IPS DF 4.7 (cell line): Measurements from ENCODE around the gene USP12.

Experiments
- DNase-seq: peaks from one replicate; pipeline ENCODE4 v3.0.0-alpha.2; 2013; ENCODE audit warnings: low spot score; ENCODE audit errors: extremely low read depth

USP12 gene

DNA sequence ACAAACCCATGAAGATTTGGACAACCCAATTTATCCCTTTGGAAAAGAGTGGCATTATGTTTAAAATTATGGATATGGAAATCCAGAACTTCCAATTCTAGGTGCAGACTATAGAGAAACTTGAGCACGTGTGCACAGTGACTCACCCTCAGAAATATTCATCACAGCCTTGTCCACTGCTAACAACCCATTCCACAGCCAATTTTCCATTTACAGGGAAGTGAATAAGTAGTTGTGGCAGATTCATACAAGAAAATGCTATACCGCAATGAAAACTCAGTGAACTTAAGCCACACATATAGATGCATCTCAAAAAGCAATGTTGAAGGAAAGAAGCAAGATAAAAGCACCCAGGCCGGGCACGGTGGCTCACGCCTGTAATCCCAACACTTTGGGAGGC, 133.3 kb downstream of the USP12 start:
- DNase-seq: no peak

DNA sequence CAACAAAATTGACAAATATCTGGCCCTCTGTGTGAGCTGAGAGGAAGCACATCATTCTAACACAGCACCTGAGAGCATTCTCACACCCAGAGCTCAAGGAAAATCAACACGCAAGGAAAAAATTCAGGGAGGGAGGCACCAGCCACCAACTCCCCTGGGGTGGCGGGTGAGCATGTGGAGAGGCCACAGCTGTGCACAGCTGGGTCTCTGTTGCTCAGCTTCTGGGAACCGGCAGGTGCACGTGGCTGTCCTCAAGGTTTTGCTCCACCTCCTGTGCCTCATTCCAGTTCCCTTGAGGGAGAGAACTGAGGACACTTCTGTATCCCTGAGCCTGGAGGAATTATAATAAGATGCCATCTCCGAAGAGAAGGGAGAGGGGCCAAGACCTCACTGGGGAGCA, 134.0 kb downstream of the USP12 start:
- DNase-seq: no peak

DNA sequence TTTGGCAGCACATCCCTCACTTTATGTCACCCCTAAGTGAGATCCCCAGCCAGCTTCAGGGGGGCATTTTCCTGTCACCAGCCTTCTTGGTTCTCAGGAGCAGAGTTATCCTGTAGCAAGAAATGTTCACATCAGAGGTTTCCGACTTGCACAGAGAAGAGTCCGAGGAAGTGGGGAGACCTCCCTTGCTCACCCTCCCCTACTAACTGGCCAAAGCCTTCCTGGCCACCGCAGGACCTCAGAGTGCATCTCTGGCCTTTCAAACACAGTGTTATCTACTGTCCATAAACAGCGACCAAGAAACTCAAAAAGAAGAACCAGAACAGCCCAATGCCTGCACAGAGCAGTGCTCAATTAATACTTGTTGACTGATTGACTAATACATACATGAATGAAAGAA, 134.4 kb downstream of the USP12 start:
- DNase-seq: no peak

DNA sequence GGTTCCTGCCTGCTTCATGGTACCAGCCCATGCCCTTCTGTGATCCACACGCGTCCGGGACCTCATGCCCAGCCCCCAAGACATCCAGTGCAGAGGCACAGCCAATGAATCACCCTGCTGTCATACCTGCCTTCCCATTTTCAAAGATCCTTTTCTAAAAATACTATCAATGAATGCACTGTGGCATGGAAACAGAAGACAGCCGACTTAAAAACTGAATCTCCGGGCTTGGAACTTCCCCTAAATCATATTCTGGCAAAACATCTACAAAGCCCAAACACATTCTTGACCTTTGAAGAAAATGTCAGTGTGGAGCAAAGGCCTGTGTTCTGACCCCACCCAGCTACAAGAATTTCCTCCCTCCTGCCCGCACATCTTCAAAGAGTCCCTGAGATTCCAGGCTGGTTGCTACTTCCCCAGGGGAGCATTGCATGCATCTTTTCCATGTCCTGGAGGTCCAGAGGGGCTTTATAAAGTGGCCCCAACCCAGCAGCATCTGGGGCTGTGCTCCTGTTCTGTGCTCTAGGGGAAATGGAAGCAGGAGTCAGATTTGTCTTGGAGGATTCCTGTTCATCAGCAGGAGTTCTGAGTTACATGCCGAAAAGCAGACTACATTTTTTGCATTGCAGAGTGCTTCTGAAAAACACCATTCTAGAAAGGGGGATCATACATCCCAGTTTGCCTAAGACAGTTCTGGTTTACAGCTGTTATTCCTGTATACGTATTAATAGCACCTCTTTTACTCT, 135.2 kb downstream of the USP12 start:
- no peak for DNase-seq

DNA sequence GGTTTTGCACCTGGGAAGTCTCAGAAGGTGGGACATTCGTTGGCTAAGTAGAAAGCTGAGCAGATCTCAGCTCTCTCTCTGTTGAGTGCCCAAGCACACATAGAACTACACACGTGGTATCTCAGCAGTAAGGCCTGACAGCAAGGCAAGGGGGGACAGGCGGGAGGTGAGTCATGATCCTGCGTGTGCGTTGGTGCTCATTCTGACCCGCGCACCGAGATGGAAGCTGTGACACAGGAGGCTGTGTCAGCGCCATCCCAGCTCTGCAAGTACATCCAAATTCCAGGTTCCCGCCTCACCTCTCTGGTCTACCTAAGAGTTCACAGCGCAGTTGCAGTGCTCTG, 135.7 kb downstream of the USP12 start:
- DNase-seq: no peak

DNA sequence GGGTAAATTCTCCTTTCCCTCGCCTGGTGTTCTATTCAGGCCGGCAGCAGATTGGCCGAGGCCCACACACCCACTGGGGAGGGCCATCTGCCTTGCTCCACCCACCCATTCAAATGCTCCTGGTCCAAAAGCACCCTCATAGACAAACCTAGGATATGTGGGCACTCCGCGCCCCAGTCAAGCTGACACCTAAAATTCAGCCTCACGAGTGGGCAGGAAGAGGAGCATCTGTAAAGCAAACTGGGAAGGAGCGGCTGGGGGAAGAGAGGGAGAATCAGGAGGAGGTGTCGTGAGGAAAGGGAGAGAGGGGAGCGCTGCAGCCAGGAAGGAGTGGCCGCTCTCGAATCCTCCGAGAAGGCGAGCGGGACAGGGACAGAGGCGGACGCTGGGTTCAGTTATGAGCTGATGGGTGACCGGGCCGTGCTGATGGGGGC, 136.9 kb downstream of the USP12 start:
- DNase-seq: no peak

DNA sequence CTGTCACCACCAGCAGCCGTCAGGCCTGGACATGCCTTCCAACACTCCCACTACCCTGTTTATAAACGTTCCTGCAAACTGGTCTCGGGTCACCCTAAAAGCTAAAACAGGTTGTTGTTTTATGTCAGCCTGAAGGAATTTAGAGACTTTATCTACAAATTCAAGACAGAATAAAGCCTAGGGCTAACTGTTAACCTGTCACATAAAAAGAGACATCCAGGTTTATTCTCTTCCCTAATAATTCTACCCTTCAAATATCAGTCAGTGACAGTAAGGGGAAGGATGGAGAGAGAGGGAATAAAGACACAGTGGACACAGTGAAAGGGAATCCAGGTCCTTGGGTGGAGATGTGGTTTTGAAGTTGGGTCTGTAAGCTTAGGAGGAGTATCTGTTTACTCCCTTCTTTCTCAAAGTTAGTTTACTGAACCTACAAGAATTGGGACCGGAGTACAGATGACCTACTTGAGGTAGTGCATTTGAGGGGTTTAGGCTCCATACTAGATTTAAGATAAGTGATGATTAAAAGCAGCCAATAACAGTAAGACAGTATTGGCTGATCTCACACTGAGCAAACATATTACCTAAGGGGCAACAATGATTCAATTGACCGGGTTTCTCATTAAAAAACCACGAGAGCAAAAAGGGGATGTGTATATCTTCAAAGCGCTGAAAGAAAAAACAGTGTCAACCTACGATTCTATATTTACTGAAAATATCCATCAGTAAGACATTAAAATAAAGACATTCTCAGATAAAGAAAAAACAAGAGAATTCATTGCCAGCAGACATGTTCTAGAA, 142.7 kb downstream of the USP12 start:
- DNase-seq: no peak

DNA sequence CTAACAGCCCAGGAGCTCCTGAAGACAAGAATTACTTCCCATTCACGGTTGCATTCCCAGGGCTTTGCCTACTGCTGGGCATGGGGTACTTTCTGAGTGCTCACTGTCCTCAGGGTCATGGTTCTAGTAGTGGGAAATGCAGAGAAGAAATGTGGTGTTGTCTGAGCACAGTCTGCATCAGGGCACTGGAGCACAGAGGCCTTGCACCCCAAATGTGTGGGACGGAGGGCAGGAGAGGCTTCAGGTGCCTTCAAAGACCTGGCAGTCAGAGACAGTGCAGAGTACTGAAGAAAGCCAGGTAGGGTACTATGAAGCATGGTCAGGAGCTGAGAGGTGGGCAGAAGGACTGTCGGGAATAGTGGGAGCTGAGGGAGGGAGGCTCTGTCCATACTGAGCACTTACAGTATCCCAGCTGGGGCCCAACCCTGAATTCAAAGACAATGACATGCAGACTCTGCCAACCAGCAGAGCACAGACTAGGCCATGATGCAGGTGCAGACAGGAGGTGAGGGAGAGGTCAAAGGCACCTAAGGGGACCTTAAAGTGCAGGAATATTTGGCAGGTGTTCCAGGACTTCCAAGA, 144.4 kb downstream of the USP12 start:
- DNase-seq: no peak

DNA sequence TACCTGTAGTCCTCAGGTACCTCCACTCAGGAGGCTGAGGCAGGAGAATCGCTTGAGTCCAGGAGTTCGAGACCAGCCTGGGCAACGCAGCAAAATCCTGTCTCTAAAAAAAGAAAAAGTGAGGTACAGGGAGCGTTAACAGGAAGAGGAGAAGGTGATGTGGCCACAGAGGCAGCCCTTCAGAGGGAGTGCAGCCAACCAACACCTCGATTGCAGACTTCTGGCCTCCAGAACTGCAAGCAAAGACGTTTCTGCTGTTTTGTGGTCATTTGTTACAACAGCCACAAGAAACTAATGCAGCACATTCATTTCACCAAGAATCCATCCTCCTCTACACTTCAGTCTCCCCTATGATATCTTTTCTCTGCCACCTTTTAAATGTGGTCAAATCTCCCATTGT, 145.2 kb downstream of the USP12 start:
- DNase-seq: no peak

DNA sequence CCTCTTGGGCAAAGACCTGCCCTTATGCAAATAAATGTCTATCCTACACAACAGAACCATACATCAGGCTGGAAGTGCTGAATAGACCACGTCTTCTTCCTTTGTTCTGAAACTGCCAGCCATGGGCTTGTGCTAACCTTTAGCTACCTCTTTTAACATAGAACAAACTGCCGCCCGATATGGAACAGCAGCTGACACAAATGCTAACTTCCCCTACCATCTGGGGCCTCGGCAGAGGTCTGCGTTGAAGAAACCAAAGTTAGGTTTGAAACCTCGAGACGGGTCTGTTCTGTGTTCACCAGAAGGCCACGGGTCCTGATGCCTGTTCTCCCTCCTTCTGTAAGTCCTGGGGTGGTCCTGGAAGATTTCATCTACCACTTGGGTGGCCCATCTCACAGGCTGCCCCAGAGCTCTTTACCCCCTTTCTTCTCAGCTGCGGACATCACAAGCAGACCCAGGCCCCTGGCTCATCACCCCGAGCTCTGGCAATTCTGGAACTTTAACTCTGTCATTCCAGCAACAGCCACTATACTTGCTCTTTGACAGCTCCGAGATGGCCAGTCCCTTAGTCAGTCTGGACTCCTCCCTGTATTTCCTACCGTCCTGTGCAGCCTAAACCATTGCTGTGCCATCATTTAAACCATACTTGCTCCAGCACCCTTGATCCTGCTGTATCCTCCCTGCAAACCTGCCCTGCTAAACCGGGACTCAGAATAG, 146.7 kb downstream of the USP12 start:
- no peak for DNase-seq

DNA sequence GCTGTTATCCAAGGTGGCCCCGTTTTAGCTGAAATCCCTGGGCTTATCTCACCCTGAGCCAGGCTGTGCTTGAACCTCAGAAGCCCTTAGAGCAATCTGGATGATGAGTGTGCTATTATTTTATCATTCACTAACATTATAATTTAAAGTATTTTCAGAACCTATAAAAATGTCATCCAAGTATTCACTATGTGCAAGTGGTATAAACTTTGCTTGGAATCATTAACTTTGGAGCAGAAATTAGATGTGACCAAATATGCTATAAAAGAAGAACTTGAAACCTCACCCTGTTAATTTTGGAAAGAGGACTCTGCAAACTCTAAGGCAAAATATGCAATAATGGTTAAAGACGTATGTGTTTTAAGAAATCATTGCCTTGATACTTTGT, 147.5 kb downstream of the USP12 start:
- DNase-seq: no peak

DNA sequence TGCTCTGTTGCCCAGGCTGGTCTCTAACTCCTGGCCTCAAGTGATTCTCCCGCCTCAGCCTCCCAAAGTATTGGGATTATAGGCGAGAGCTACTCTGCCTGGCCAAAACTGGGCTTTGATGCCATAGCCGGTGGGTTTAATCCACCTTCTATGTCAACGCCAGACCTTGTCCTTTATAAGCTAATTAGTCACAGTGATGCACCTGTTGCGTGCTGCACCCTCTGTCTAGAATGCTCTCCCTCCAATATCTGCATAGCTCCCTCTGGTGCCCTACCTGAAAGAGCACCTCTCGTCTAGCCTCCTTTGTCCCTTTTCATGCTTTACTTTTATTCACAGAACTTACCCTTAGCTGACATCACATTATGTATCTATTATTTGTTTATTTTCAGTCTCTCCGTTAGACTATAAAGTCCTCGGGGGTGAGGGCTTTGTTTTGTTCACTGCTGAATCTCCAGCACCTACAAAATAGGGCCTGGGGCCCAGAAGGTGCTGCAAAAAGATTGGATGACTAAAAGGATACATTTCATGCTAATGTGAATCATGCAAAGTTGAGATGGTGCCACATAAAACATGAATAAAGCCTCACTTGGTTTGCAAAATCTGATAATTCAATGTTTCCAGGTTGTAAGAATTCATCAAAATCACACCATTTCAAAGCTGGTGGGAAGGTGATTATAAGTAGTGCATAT, 148.1 kb downstream of the USP12 start:
- no peak for DNase-seq

DNA sequence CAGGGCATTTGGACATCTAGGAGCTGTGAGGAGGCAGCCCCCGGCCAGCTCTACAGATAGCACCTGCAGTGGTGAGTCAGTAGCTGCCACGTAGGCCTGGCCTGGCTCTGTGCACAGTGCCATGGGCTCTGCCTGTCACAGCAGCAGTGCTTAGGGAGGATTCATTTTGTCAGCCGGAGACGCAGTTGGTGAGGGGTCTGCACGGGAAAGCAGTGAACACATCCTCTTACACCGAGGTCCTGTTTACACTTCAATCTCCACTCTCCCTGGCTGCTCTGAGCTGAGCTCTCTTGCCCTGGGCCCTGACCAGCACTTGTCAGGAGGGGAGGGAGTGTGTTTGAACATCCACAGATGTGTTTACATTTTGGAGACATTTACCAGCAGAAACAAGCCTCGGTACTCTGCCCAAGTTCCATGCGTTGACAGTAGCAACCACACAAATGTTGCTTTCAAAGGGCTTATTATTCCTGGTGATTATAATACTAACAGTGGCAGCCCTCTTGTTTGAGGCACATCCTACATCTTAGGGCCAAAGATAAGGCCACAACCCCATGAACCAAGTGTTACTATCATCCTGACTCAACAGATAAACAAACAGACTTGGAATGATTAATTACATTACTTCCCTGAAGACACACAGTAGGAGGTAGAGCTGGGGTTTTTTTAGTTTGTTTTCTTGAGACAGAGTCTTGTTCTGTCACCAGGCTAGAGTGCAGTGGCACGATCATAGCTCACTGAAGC, 148.9 kb downstream of the USP12 start:
- no peak for DNase-seq

DNA sequence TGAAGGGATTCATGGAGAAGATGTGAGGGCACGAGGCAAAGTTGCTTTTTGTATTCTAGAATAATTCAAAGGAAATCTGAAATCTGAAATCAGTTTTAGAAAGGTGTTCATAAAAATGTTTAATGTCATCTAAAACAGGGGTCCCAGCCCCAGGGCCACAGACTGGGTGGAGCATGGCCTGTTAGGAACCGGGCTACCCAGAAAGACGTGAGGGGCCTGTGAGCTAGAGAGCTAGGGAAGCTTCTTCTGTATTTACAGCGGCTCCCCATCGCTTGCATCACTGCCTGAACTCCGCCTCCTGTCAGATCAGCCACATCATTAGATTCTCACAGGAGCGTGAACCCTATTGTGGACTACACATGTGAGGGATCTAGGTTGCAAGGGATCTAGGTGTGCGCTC, 151.2 kb downstream of the USP12 start:
- no peak for DNase-seq

DNA sequence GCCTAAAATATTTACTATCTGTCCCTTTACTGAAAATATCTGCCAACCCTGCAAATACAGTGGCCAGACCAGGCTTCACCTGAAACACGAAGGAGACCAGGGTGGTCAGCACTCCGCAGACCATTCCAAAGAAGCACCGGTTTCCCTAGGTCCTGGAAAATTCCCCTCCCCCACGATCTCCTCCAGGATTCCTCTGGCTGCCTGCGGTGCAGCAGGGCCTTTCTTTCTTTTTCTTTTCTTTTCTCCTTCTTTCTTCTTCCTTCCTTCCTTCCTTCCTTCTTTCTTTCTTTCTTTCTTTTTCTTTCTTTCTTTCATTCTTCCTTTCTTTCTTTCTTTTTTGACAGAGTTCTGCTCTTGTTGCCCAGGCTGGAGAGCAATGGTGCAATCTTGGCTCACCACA, 152.7 kb downstream of the USP12 start:
- DNase-seq: no peak

DNA sequence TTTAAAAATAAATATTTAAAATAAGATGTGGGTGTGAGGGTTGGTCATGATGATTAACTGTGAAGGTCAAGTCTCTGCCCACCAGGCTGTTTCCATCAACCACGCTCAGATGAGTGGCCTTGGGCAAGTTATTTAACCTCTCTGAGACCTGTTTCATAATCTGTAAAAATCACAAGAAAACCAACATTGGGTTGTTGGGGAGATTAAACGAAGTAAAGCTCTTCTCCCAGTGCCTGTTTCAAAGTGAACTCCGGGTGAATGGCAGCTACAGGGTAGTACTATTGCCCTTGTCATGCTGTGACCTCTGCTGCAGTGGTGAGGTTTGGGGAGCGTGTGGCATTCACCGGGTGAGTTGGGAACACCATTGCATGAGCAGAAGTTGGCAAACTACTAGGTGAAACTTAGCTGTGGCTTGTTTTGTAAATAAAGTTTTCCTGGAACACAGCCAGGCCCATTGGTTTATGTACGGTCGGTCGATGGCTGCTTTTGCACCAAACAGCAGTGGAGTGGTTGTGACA, 153.2 kb downstream of the USP12 start:
- no peak for DNase-seq

DNA sequence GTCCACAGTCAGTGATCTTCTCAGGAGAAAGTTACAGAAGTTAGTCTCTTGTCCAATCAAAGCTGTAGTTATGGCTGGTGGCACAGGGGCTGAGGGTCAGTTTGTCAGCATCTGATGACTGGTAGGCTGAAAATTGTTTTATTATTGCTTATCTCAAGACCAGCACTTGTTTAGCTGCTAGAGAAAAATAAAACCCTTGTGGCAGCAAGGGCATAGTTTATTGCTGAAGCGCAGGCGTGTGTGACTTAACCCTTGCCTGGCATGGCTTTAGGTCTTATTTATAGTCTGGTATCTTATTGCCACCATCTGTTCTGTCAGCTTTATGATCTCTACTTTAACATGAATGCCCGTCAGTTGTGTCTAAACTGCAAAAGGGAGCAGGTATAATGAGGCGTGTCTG, 154.7 kb downstream of the USP12 start:
- DNase-seq: no peak
